Common myeloid progenitor, CD34-positive (primary cell): Measurements from ENCODE around the gene OPCML.

Experiments used
- CTCF ChIA-PET: fragments of 350-600 bp; sonication (Branson Sonifier 250); formaldehyde crosslinking; loops from one replicate; lab custom pipeline; 2021; ENCODE audit warnings: antibody characterized with exemption; lab: Charles Lee
- POLR2A ChIA-PET: fragments of 350-600 bp; sonication (Branson Sonifier 250); formaldehyde crosslinking; loops from one replicate; lab custom pipeline; 2021; ENCODE audit warnings: antibody characterized with exemption; lab: Charles Lee
- DNase-seq, 3 donors: peaks; one replicate each; pipeline versions ENCODE4 v3.0.0 to v3.0.0-alpha.2; 2013
- H3K27ac ChIP-seq, 2 experiments: 1 replicate in 1 of 2; 2 replicates in 1 of 2; pipeline ENCODE4 v1.7.0; 2013; ENCODE audit warnings: inconsistent platforms in 2 of 2, low read length in 2 of 2, mild to moderate bottlenecking in 2 of 2, low read depth in 1 of 2, moderate library complexity in 1 of 2; ENCODE audit not compliant: severe bottlenecking in 2 of 2, insufficient read depth in 1 of 2, poor library complexity in 1 of 2
- H3K27me3 ChIP-seq, 5 experiments: replicated peaks in 2 of 5; 1 replicate in 3 of 5; 2 replicates in 2 of 5; pipeline versions ENCODE4 v1.6.1 to v1.7.0; 2013; ENCODE audit warnings: low read length in 4 of 5, mild to moderate bottlenecking in 2 of 5, moderate library complexity in 2 of 5, inconsistent platforms in 1 of 5; ENCODE audit not compliant: insufficient read depth in 5 of 5, control insufficient read depth in 4 of 5
- H3K36me3 ChIP-seq, 4 experiments: 1 replicate in 2 of 4; 2 replicates in 2 of 4; pipeline versions ENCODE4 v1.6.1 to v1.7.0; 2013; ENCODE audit warnings: low read length in 3 of 4, control low read depth in 1 of 4, mild to moderate bottlenecking in 1 of 4; ENCODE audit not compliant: control insufficient read depth in 4 of 4, insufficient read depth in 4 of 4
- H3K4me1 ChIP-seq, 4 experiments: 1 replicate in 3 of 4; 2 replicates in 1 of 4; pipeline versions ENCODE4 v1.6.1 to v1.7.1; 2013; ENCODE audit warnings: low read length in 3 of 4, mild to moderate bottlenecking in 3 of 4, control low read depth in 1 of 4, inconsistent platforms in 1 of 4, moderate library complexity in 1 of 4; ENCODE audit not compliant: control insufficient read depth in 4 of 4, insufficient read depth in 4 of 4; ENCODE audit errors: control extremely low read depth in 1 of 4
- H3K4me3 ChIP-seq, 7 experiments: 1 replicate in 4 of 7; 2 replicates in 3 of 7; pipeline versions ENCODE4 v1.5.1 to v1.7.0; 2013; ENCODE audit warnings: mild to moderate bottlenecking in 7 of 7, low read length in 6 of 7, moderate library complexity in 6 of 7, inconsistent platforms in 2 of 7, low read depth in 2 of 7, control low read depth in 1 of 7; ENCODE audit not compliant: insufficient read depth in 4 of 7, control insufficient read depth in 1 of 7; ENCODE audit errors: extremely low read depth in 1 of 7
- H3K9me3 ChIP-seq, 5 experiments: 1 replicate in 4 of 5; 2 replicates in 1 of 5; pipeline versions ENCODE4 v1.6.1 to v1.7.1; 2013; ENCODE audit warnings: low read length in 4 of 5, mild to moderate bottlenecking in 2 of 5, inconsistent platforms in 1 of 5, low read depth in 1 of 5, moderate library complexity in 1 of 5; ENCODE audit not compliant: control insufficient read depth in 4 of 5, insufficient read depth in 2 of 5; ENCODE audit errors: control extremely low read depth in 1 of 5
- WGBS: methylation state at CpG from one replicate; pipeline ENCODE4 v1.1.5; 2013; ENCODE audit not compliant: insufficient coverage; 5-methylcytosine and 5-hydroxymethylcytosine counted together

The OPCML gene

GRCh38 chr11:132456751-132457328 is 1075.5 kb downstream of the OPCML start:
- H3K27me3 ChIP-seq = no peaks in the 10 kb centered on the region
- no peak for DNase-seq
- H3K36me3 ChIP-seq = no peaks in the 10 kb centered on the region
- H3K27ac ChIP-seq = no peak overlapping the region
- H3K4me3 ChIP-seq = no peak overlapping the region
- no peaks in the 10 kb centered on the region for H3K4me1 ChIP-seq
- peaks cover 0 to 5% (median 0%) of the 10 kb centered on the region in 5 experiments for H3K9me3 ChIP-seq
- CTCF ChIA-PET = no interaction called here
- POLR2A ChIA-PET = no interaction called here
- WGBS = 72% methylated on average over 7 of the region's 8 CpGs

- H3K4me1 ChIP-seq = no peaks in the 10 kb centered on the region
- H3K4me3 ChIP-seq = no peak overlapping the region
- 91% methylated on average over 5 of the region's 5 CpGs for whole genome bisulfite sequencing
- DNase-seq = no peak
- no peaks in the 10 kb centered on the region for H3K36me3 ChIP-seq
- no peaks in the 10 kb centered on the region for H3K9me3 ChIP-seq
- no peaks in the 10 kb centered on the region for H3K27me3 ChIP-seq
- no peak overlapping the region for H3K27ac ChIP-seq
- CTCF ChIA-PET = no interaction called here
- POLR2A ChIA-PET = no interaction called here
Measured at GRCh38 chr11:132455044-132455443, 1077.3 kb downstream of the OPCML start.

- Histone ChIP-seq H3K9me3 (no peaks in the 10 kb centered on the region), H3K27me3 (no peaks in the 10 kb centered on the region), H3K4me1 (no peaks in the 10 kb centered on the region), H3K4me3 (no peak overlapping the region), H3K27ac (no peak overlapping the region), H3K36me3 (no peaks in the 10 kb centered on the region)
- ChIA-PET CTCF (no interaction called here), POLR2A (interaction anchor here (0.7 kb wide), 1 partner anchor 1666 kb away, joined by 3 read pairs; no protein-coding TSS in a partner anchor)
- no peak for DNase-seq
- WGBS = 67% methylated on average over 3 of the region's 8 CpGs
Measured at GRCh38 chr11:132453406-132453805, 1078.9 kb downstream of the OPCML start.

- ChIA-PET CTCF (no interaction called here), POLR2A (no interaction called here)
- H3K27ac ChIP-seq = no peak overlapping the region
- no peaks in the 10 kb centered on the region for H3K36me3 ChIP-seq
- no peak for DNase-seq
- whole genome bisulfite sequencing = no CpG with 5 or more reads among the region's 1 CpG
- no peak overlapping the region for H3K4me3 ChIP-seq
- H3K9me3 ChIP-seq = no peaks in the 10 kb centered on the region
- H3K4me1 ChIP-seq = no peaks in the 10 kb centered on the region
- H3K27me3 ChIP-seq = no peaks in the 10 kb centered on the region
Measured at GRCh38 chr11:132452616-132453015, 1079.7 kb downstream of the OPCML start.

GRCh38 chr11:132451942-132452601 is 1080.2 kb downstream of the OPCML start:
- ChIA-PET CTCF (no interaction called here), POLR2A (no interaction called here)
- H3K4me1 ChIP-seq = no peaks in the 10 kb centered on the region
- H3K9me3 ChIP-seq = no peaks in the 10 kb centered on the region
- H3K27me3 ChIP-seq = no peaks in the 10 kb centered on the region
- H3K27ac ChIP-seq = no peak overlapping the region
- WGBS = 44% methylated on average over 4 of the region's 7 CpGs
- H3K36me3 ChIP-seq = no peaks in the 10 kb centered on the region
- no peak for DNase-seq
- H3K4me3 ChIP-seq = no peak overlapping the region

GRCh38 chr11:132450631-132451030 is 1081.7 kb downstream of the OPCML start:
- H3K27ac ChIP-seq = no peak overlapping the region
- WGBS = 80% methylated on average over 2 of the region's 3 CpGs
- ChIA-PET POLR2A (no interaction called here), CTCF (interaction anchor here (0.6 kb wide), 1 partner anchor 322 kb away, joined by 3 read pairs; no protein-coding TSS in a partner anchor)
- no peaks in the 10 kb centered on the region for H3K27me3 ChIP-seq
- H3K9me3 ChIP-seq = no peaks in the 10 kb centered on the region
- no peaks in the 10 kb centered on the region for H3K4me1 ChIP-seq
- H3K36me3 ChIP-seq = no peaks in the 10 kb centered on the region
- no peak overlapping the region for H3K4me3 ChIP-seq
- no peak for DNase-seq

- no peak for DNase-seq
- no peaks in the 10 kb centered on the region for H3K9me3 ChIP-seq
- WGBS = 82% methylated on average over 3 of the region's 4 CpGs
- no peak overlapping the region for H3K4me3 ChIP-seq
- H3K27me3 ChIP-seq = no peaks in the 10 kb centered on the region
- H3K36me3 ChIP-seq = no peaks in the 10 kb centered on the region
- POLR2A ChIA-PET = no interaction called here
- H3K4me1 ChIP-seq = no peaks in the 10 kb centered on the region
- CTCF ChIA-PET = no interaction called here
- H3K27ac ChIP-seq = no peak overlapping the region
Measured at GRCh38 chr11:132448334-132448995, 1083.8 kb downstream of the OPCML start.
